ENCODE results near the gene PHLPP1.
A peak's percentile ranks its signal among the peaks of the same experiment; 100 is the strongest.

PHLPP1 gene

DNA sequence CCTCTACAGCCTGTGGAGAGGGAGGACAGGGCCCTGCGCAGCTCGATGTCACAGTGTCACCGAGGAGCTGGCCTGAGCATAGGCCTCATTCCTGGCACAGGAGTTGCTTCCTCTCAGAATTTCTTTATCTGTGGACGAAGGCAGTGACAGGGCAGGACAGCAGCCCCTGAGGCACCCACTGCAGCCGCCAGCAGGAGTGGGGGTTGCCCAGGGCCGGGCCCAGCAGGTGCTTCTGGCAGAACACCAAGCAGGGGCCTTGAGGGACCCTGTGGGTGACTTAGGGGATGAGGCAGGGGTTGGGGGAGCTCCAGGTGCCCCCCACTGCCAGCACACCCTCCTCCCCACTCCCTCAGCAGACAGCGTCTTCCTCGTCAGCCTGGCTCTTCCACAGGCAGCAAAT lies 290.0 kb downstream of the PHLPP1 start:
- DNase-seq (ENCODE audit: low spot score), result no peak

DNA sequence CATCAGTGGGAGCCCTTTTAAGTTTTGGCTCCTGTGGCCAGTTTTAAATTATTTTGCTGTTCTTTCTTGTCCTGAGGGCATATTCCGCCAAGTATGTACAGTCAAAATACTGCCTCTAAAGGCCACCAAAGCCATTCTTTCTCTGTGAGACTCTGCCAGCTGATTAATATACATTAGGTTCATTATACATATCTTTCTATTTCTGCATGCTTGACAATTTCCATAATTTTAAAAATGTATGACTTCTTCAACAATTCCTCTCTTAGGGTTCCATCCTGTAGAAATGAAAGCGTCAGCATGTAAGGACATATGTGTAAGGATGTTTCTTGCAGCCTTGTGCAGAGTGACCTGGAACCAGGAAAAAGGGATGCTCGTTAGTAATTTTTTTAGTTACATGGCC lies 291.9 kb downstream of the PHLPP1 start:
- DNase-seq (ENCODE audit: low spot score), result no peak

DNA sequence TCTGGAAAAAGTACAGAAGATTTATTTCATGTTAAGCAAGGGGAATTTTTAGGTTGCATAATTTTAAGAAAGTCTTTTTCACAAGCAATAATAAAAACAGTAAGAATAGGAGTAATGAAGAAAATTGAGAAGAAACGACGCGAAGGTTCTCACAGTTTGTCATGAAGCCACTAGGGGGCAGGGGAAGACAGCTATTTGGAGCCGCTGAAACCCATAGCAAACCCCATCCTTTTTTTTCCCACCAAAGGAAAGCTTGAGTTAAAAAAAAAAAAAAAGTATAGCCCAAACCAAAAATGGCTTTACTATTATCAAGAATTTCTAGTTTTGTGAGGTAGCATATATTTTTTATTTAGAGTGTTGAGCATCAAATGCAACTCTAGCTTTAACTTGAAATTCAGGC lies 300.9 kb downstream of the PHLPP1 start:
- DNase-seq (ENCODE audit: low spot score), result peak; percentile 71

DNA sequence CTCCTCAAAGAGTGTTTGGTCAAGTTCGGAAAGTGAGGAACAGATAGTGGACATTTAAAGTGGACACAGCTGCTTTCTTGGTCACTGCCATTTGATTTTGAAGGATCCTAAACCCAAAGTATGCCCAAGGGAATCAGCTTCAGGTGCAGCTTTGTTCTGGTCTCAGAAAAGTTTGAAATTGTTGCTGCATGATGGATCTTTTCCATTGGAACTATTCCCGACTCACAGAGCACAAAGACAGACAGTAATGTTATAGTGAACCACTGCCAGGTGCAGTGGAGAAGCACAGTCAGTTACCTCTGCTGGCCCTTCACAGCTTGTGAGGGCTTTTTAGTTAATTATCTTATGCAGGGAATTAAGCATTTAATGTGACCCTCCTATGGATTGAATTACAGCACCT lies 301.7 kb downstream of the PHLPP1 start:
- no peak for DNase-seq (ENCODE audit: low spot score)

GRCh38 chr18:63017977-63018376 lies 302.6 kb downstream of the PHLPP1 start:
- DNase-seq (ENCODE audit: low spot score), result no peak

- no peak for DNase-seq (ENCODE audit: low spot score)
Observed at GRCh38 chr18:63022429-63023022, 307.2 kb downstream of the PHLPP1 start.

- no peak for DNase-seq (ENCODE audit: low spot score)
Observed at GRCh38 chr18:63025251-63026090, 310.1 kb downstream of the PHLPP1 start.

DNA sequence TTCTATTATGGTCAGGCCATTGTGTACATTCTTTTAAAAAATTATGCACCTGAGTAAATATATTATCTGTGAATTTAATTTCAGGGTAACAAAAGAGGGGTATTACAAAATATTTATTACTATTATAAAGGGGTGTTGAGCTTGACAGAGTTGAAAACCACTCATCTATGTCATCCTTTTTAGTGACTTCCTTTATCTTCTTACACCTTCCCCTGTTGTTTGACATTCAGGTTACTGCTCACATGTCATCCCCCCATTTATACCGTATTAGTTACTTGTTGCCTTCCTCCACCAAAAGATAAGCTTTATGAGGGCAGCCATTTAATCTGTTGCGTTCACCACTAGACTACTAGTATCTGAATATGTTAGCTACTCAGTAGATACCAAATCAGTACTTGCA lies 313.0 kb downstream of the PHLPP1 start:
- DNase-seq (ENCODE audit: low spot score), result no peak

Data from globus pallidus (tissue), 1 donor.